Measurements from ENCODE around the gene C5orf15.

Gene C5orf15

GRCh38 chr5:133968204-133968980, at the start of gene C5orf15:
Gene C5orf15 (minus strand): TSS chr5:133968625. CDS start chr5:133968584, 41 bp downstream.
- DNase-seq (ENCODE audit: low read depth in 2 of 2), result peak; percentile 80 to 84

DNA sequence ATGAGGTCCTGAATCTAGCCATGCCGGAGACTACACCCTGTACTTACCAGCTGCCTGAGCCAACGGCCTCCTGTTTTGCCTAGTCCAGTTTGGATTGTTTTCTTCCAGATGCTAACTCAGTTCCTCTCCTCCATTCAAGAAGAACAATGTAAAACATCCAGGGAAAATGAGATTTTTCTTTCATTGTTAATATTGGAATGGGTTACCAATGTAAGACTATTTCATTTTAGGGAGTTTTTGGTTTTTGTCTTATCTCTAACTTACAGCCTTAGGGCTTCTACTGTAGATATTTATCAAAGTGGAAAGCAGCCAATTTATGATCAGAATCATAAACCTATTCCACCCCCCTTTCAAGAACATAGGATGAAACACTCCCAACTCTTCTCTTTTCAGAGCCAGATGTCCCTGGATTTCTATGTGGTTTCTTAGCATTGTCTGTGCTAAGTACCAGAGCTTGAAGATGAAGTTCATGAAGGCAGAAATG, 39.9 kb upstream of the C5orf15 start:
- no peak for DNase-seq (ENCODE audit: low read depth in 2 of 2)

DNA sequence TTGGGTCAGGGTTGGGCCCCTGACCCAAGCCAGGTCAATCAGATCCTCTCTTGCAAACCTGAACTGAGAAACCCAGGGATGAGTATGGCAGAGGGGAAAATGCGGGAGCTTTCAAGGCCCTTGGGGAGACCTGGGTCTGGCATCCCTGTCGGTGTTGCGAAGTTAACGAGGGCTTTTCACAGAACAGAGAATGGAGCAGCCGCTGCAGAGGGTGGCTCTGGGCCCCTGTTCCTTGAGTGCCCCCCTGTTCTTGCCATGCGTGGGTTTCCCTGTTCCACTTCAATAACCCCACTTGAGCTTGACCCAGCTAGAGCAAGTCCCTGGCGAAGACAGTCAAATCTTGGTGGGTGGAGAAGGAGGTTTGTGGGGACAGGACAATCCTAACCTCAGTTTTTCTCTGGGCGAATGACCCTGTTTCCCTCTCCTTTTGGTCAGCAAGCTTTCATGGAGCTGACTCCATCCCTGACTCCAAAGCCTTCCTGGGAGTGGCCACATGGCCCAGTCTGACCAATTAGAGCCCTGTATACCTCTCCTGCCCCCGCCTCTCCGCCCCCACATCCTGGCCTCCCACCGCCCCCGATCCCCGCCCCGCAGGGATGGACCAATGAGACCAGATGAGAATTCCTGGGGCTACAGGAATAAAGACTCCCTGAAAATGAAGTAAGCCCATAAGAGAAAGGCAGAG, 39.3 kb upstream of the C5orf15 start:
- DNase-seq (ENCODE audit: low read depth in 2 of 2), result no peak

- no peak for DNase-seq (ENCODE audit: low read depth in 2 of 2)
These were observed 37.7 kb upstream of the C5orf15 start for GRCh38 chr5:134006115-134006514.

GRCh38 chr5:134005417-134006061, 37.1 kb upstream of the C5orf15 start:
- DNase-seq (ENCODE audit: low read depth in 2 of 2), result no peak

GRCh38 chr5:134004626-134005416, 36.4 kb upstream of the C5orf15 start, which contains the start of gene VDAC1:
Gene VDAC1 (minus strand): TSS chr5:134004975. CDS start chr5:133993012, 11,963 bp downstream.
- peak; percentile 64 to 80 for DNase-seq (ENCODE audit: low read depth in 2 of 2)

DNA sequence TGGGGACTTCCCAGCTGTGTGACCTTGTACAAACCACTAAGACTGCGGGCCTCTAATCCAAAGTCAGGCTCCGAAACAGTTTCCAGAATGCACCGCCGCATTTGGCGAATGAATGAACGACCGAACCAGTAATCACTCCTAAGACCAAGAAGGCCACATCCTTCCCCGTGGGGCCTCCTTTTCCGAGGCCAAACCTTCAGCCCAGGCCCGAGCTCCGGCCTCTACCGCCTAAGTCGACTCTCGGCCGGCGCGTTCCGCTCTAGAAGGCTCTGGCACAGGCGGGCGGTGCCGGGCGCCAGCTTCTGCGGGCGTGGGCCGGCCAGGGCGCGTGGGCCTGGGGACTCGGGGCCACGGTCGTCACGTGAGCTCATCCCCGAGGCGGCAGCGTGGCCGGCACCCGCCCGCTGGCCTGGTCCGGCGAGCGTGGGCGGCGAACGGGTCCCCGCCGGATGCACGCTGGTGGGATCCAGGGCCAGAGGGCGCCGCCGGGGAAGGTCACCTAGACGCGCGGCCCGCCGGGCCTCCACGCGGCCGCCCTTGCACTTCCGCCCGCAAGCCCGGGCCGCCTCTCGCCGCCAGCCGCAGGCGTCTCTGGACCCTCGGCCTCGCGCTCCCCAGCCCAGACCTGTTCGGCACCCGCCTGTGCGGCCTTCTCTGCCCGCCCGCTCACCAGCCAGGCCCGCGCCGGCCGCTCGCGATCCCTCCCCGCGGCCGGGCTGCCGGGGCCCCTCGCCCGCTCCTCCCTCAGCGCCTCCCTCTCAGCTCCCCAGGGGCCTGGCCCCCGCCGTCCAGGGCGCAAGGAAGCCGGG, 35.6 kb upstream of the C5orf15 start:
- DNase-seq (ENCODE audit: low read depth in 2 of 2), result peak; percentile 5 to 51

DNA sequence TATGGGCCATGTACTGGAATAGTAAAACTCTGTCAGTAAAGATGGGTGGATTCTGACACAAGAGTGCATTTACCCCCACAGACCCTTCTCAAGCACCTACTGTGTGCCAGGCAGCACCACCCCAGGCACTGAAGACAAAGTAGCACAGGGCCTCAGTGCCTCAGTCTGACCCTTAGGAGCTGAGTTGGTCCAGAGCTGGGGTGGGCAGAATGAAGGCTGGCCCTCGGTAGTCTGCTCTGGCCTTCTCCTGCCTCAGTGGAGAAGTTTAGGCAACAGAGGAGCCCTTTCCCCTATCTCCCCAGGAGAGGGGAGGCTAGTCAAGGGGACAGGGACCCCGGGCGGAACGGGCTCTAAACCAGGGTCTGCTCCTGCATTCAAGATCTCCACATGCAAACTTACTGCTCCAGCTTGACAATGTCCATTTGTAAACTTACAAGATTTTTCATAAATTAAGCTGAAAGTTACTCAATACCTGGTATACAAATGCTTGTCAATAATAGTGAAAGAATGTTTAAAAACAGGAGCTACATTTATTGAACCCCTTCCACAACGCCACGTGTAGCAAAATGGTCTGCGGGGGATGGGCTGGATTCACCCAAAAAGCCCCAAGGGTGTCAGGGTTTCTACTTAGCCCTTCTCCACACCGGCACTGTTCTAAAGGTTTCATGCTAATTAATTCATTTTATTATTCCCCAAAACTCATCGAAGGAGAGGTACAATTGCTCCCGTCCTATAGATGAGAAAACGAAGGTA, 34.8 kb upstream of the C5orf15 start:
- DNase-seq (ENCODE audit: low read depth in 2 of 2), result peak; percentile 7 to 13

DNA sequence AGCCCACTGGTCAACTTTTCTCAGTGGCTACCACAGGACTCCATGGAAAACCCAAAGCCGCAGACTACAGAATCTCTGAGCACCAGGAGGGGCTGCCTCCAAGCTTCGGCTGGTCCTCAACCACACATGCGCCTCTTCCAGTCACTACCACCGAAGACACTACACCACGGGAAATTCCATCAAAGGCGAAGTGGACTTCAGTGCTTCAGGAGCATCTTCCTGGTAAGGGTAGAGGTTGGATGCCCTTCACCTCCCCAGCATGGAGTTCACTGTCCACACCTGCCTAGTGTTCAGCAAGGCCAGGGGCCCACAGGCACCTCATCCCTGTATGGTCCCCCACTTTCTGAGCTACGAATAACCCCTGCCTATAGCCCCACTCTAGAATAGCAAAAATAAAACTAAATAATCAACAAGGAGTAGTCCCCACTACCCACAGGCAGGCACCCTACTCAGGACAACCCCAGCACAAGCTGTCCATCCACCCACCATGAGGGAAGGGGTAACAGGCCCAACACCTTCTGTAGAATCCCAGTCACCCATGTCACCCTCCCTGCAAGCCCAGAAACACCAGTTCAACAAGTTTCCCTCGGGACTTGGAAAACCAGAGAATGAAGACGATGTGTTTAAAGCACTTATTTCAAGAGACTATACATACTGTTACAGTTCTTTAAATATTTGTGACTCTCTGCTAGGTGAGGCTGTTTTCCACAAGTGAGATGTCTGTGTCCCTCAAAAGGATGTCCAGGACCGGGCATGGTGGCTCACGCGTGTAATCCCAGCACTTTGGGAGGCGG, 33.7 kb upstream of the C5orf15 start:
- no peak for DNase-seq (ENCODE audit: low read depth in 2 of 2)

GRCh38 chr5:134000696-134001453, 32.5 kb upstream of the C5orf15 start:
- DNase-seq (ENCODE audit: low read depth in 2 of 2), result no peak

DNA sequence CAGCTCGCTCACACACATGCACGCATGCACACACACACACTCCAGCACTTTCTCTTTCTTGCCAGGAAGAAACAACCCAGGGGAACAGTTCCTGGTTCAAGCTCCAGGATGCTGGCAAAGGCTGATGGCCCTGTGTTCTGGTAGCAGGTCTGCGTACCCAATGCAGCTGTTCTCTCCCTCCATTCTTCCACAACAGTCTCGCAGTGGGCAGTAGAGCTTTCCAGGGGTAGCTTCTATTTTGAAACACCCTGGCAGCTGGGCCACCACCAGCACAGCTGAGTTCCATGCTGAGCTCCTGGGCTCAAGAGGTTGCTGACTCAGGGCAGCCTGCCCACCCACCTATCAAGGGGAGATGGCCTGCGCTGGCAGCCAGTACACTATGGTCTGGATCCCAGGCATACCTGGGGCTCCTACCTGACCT, 31.7 kb upstream of the C5orf15 start:
- DNase-seq (ENCODE audit: low read depth in 2 of 2), result no peak

- no peak for DNase-seq (ENCODE audit: low read depth in 2 of 2)
These were observed 30.4 kb upstream of the C5orf15 start for GRCh38 chr5:133998807-133999206.

DNA sequence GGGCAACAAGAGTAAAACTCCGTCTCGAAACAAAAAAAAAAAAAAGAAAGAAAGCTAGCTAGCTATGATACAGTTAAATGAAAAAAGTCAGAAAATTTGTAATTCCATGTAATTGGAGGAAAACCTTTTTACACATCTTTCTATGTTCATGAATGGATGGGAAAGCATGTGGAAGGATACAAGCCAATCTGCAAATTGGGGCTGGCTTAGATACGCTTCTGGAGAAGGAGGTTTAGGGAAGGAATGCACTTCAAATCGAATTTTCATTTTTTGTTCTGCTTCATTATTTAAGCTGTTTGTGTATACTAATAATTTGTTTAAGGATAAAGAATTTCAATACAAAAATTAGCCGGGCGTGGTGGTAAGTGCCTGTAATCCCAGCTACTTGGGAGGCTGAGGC, 29.6 kb upstream of the C5orf15 start:
- no peak for DNase-seq (ENCODE audit: low read depth in 2 of 2)

DNA sequence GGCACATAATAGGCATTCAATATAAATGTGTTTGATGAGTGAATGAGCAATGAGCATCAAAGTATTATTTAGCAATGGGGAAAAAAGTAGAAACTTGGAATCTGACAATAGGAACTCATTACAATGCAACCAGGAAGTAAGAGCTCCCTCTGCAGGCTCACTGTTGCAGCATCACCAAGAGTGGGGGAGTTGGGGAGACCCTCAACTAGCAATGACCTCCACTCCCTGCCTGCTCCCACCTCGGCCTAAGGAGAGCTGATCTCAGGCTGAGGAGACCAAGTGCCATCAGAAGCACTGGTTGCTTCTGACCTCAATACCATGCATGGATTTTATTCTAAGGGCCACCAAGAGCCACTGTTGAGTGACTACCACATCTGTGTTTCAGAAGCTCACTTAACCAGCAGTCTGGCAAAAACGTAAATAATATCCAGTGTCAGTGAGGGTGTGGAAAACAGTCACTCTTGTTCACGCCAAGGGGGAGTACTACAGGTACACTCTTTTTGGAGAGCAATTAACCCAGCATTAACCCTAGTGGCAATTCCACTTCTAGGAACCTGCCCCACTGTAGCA, 28.3 kb upstream of the C5orf15 start:
- DNase-seq (ENCODE audit: low read depth in 2 of 2), result no peak

GRCh38 chr5:133995883-133996563, 27.6 kb upstream of the C5orf15 start:
- no peak for DNase-seq (ENCODE audit: low read depth in 2 of 2)

DNA sequence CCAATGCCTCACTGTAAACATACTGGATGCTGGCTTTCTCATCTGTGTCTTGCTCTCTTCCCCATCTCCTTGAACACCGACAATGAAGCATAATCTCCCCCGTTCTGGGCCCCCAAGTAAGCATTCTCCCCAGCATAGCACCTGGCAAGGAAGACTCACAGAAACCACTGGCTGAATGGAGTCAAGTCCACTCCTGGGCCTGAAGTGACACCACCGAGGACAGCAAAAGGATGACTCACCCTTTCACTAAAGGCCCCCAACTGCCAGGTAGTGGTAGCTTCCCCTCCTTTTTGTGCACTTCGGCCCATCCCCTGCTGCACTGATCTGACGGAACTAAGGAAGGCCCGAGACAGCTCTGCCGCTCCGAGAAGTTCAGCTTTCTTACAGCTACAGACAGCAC, 26.9 kb upstream of the C5orf15 start:
- no peak for DNase-seq (ENCODE audit: low read depth in 2 of 2)

DNA sequence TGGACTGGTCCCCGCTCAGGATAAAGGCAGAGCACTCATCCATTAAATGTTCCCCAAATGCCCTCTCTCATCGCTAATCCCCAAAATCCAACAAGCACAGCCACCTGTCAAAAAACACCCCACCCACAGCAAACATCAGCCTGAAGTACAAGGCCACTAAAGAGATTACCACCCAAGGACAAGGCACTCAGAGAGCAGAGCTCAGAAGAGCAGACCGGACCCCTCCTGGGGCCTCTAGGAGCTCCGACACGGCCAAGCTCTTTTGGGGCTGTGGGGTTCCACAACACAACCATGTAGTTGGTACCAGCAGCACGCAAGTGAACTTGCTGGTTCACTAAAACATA, 26.5 kb upstream of the C5orf15 start:
- DNase-seq (ENCODE audit: low read depth in 2 of 2), result no peak

All from stimulated activated CD8-positive, alpha-beta memory T cell treated with anti-CD3 and anti-CD28 coated beads, Interleukin-7, amount 100 ng/mL, for 4 hours (primary cell).